Heart left ventricle (tissue), 16 donors: Measurements from ENCODE around the gene NFYA. TPM values are rescaled to one million over a fixed set of nuclear protein-coding genes. Genes with fewer than 3 reads are reported as not detected.
"Not testable (repeated sequence)": the region's sequence is repeated elsewhere in the genome, so short reads cannot be mapped to it uniquely, and the experiment has no call there.

Experiments used
- ATAC-seq, 4 donors: fragments of 200-7000 bp; cut with Tn5 transposase; one replicate each; pipeline ENCODE4 v1.9.1; 2020 to 2022; ENCODE audit warnings: moderate library complexity in 4 of 4, mild to moderate bottlenecking in 3 of 4, moderate number of reproducible peaks in 1 of 4
- DNase-seq, 5 donors: peaks; one replicate each; pipeline ENCODE4 v3.0.0-alpha.2; 2020
- H3K27ac ChIP-seq, 12 donors: fragments of 200-600 bp; sonication (generic) in 4 of 12; one replicate each; pipeline versions ENCODE4 v1.5.0 to v1.8.0; 2016 to 2022; ENCODE audit warnings: mild to moderate bottlenecking in 2 of 12
- H3K27me3 ChIP-seq, 9 donors: fragments of 200-600 bp; sonication (generic) in 2 of 9; one replicate each; pipeline versions ENCODE4 v1.5.1 to v1.8.0; 2016 to 2022; ENCODE audit warnings: mild to moderate bottlenecking in 3 of 9
- H3K36me3 ChIP-seq, 9 donors: fragments of 200-600 bp; sonication (generic) in 2 of 9; one replicate each; pipeline versions ENCODE4 v1.5.0 to v1.8.0; 2018 to 2022; ENCODE audit warnings: mild to moderate bottlenecking in 2 of 9
- H3K4me1 ChIP-seq, 12 donors: fragments of 200-600 bp; sonication (generic) in 4 of 12; one replicate each; pipeline versions ENCODE4 v1.5.0 to v1.8.0; 2016 to 2022; ENCODE audit warnings: mild to moderate bottlenecking in 3 of 12
- H3K4me3 ChIP-seq, 12 donors: fragments of 200-600 bp; sonication (generic) in 4 of 12; one replicate each; pipeline versions ENCODE4 v1.5.0 to v1.8.0; 2017 to 2022; ENCODE audit warnings: mild to moderate bottlenecking in 9 of 12, moderate library complexity in 4 of 12
- H3K9me3 ChIP-seq, 12 donors: fragments of 200-600 bp; sonication (generic) in 4 of 12; one replicate each; pipeline versions ENCODE4 v1.5.0 to v1.8.0; 2016 to 2022; ENCODE audit warnings: mild to moderate bottlenecking in 1 of 12
- POLR2A ChIP-seq, 2 donors: fragments of 450-650 bp; IDR thresholded peaks; one replicate each; pipeline ENCODE4 v1.6.1; 2017; ENCODE audit warnings: antibody characterized with exemption in 2 of 2, mild to moderate bottlenecking in 2 of 2, moderate library complexity in 2 of 2
- WGBS, 4 donors: extraction: QIAGEN DNeasy Blood & Tissue Kit in 2 of 4; methylation state at CpG; one replicate each; pipeline versions ENCODE4 v1.1.5 to v1.1.7; 2013 to 2018; 5-methylcytosine and 5-hydroxymethylcytosine counted together
- intact Hi-C, 10 donors: fragments of 100-400 bp; cut with DNase I; formaldehyde crosslinking; loops; one replicate each; pipeline versions ENCODE4 v1.11.1 to v1.14.2; 2022
- polyA plus RNA-seq, 2 donors: library from polyadenylated mRNA; stranded (reverse); fragments of 200-250 nt; gene quantifications; one replicate each; pipeline ENCODE4 v1.2.3, GENCODE V29; 2013
- total RNA-seq, 9 donors: library from RNA; depleted of rRNA in 2 of 9; stranded (reverse); fragments of >200 nt in 2 of 9; fragmentation: NEBNext Ultra II Directional in 3 of 9; extraction: Animal tissue kit (Norgen Biotek cat#: 25700) in 3 of 9; gene quantifications; one replicate each; pipeline versions ENCODE4 v1.1.0 to v1.2.4, GENCODE V29; 2016 to 2023
- TF ChIP-seq, protein P1 (sequence below), 12 donors: fragments of 200-600 bp; sonication (generic) in 4 of 12; IDR thresholded peaks; one replicate each; pipeline versions ENCODE4 v1.5.0 to v1.8.0; 2018 to 2022; ENCODE audit warnings: antibody characterized with exemption in 12 of 12, mild to moderate bottlenecking in 5 of 12
- donor health status: ischemic (EF 13 %, LVEDD 7.1; RV severe dilation, severe dysfunction).
- donor health status: healthy with polysubstance abuse.
- donor health status: DM: no; HTN: yes; CAD: no.
- donor health status: DM: no; HTN: no; CAD: no.
- donor health status: ischemic (EF 25% LVEDD 6.9; RV normal size, moderate dysfunction).
- donor health status: ischemic (EF 25% LVEDD 5.7; RV mildly dilated, moderate dysfunction).
- donor health status: healthy.
- donor health status: DM: yes; HTN: yes; CAD: no.
- donor health status: ischemic (EF 35%, LVEDD 5.7; RV mildly dilated, moderate dysfunction).
- donor health status: nonischemic (EF 11% LVEDD 7.7; RV severe dilation, severe dysfunction).
- donor health status: DM: yes; HTN: yes; CAD: no.
- donor health status: PGD.
- donor health status: ischemic (EF 29% LVEDD 5.4; RV normal size, mild dysfunction).
- donor health status: nonischemic (EF 23%, LVEDD 6.1; RV moderate dilation, normal function).

The NFYA gene
- total and polyA plus RNA-seq, 11 donors = 4.3 to 12.5 (median 9.5) TPM

DNA sequence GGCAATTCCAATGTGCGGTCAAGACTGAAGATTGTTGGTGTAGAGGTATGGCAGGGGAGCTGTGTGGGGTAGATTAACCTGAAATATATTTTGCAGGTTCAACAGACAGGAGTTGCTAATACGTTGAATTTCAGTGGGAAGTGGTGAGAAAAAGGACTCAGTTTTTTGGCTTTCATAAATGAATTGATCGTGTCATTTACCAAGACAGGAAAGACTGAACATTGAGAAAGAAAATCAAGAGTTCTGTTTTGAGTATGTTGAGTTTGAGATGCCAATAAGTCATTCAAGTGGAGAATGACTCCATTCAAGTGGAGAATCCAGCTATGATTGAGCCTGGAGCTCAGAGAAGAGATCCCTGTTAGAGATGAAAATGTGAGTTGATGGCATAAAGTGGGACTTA, 31.1 kb downstream of the NFYA start:
- H3K36me3 ChIP-seq = peaks cover 0 to 31% (median 21%) of the 10 kb centered on the region in 9 donors
- TF ChIP-seq, protein P1, sequence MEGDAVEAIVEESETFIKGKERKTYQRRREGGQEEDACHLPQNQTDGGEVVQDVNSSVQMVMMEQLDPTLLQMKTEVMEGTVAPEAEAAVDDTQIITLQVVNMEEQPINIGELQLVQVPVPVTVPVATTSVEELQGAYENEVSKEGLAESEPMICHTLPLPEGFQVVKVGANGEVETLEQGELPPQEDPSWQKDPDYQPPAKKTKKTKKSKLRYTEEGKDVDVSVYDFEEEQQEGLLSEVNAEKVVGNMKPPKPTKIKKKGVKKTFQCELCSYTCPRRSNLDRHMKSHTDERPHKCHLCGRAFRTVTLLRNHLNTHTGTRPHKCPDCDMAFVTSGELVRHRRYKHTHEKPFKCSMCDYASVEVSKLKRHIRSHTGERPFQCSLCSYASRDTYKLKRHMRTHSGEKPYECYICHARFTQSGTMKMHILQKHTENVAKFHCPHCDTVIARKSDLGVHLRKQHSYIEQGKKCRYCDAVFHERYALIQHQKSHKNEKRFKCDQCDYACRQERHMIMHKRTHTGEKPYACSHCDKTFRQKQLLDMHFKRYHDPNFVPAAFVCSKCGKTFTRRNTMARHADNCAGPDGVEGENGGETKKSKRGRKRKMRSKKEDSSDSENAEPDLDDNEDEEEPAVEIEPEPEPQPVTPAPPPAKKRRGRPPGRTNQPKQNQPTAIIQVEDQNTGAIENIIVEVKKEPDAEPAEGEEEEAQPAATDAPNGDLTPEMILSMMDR (IDR thresholded peaks at IDR 0.05) = no peak
- no peak for TF ChIP-seq POLR2A (IDR thresholded peaks at IDR 0.05)
- H3K9me3 ChIP-seq = no peaks in the 10 kb centered on the region
- no peak overlapping the region for H3K27ac ChIP-seq
- H3K27me3 ChIP-seq = no peaks in the 10 kb centered on the region
- peaks cover 0 to 9% (median under 1%) of the 10 kb centered on the region in 12 donors for H3K4me1 ChIP-seq
- ATAC-seq (no peak), DNase-seq (no peak)
- intact Hi-C loops = no loop called here
- WGBS, 4 donors = 94 to 99% (median 95%) methylated on average over 3 of the region's 3 CpGs
- H3K4me3 ChIP-seq = no peak overlapping the region

DNA sequence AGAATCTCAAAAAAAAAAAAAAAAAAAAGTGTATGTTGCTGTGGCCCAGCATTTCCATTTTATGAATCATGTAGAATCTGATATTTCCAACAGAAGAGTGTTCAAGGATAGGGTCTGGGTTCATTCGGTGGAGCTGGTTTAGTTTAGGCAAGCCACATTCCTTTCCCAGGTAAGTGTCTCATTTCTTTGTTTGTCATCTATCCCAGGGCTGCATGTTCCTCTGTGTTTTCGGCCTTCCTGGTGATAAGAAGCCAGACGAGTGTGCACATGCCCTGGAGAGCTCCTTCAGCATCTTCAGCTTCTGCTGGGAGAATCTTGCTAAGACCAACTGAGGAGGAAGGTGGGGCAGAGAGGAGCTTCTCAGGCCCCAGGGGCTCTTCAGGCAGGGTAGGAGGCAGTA, 38.2 kb downstream of the NFYA start:
- Histone ChIP-seq H3K27me3 (no peaks in the 10 kb centered on the region), H3K9me3 (no peaks in the 10 kb centered on the region), H3K36me3 (peaks cover 0 to 30% (median 0%) of the 10 kb centered on the region in 9 donors), H3K4me1 (no peaks in the 10 kb centered on the region), H3K4me3 (no peak overlapping the region), H3K27ac (no peak overlapping the region)
- WGBS, 4 donors = 85 to 93% (median 88%) methylated on average over 3 of the region's 3 CpGs
- TF ChIP-seq POLR2A (IDR thresholded peaks at IDR 0.05) = no peak
- TF ChIP-seq, protein P1 (IDR thresholded peaks at IDR 0.05) = no peak
- intact Hi-C loops = no loop called here
- DNase-seq = no peak
- ATAC-seq = no peak

DNA sequence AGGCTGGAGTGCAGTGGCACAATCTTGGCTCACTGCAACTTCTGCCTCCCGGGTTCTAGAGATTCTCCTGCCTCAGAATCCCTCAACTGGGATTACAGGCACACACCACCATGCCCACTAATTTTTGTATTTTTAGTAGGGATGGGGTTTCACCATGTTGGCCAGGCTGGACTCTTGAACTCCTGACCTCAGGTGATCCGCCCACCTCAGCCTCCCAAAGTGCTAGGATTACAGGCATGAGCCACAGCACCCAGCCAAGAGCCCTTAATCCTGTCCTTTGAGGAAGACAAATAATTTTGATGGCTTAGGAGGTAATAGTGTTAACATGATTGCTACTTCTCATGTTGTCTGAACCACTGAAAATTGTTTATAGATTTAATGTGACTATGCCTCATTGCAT, 42.3 kb downstream of the NFYA start:
- H3K27me3 ChIP-seq, H3K4me3 ChIP-seq, H3K9me3 ChIP-seq, H3K4me1 ChIP-seq, ATAC-seq, intact Hi-C loops, DNase-seq, H3K27ac ChIP-seq: not testable (repeated sequence)
- H3K36me3 ChIP-seq = peaks cover 0 to 33% (median 4%) of the 10 kb centered on the region in 9 donors
- 89 to 95% (median 92%) methylated on average over 2 of the region's 2 CpGs for WGBS, 4 donors

DNA sequence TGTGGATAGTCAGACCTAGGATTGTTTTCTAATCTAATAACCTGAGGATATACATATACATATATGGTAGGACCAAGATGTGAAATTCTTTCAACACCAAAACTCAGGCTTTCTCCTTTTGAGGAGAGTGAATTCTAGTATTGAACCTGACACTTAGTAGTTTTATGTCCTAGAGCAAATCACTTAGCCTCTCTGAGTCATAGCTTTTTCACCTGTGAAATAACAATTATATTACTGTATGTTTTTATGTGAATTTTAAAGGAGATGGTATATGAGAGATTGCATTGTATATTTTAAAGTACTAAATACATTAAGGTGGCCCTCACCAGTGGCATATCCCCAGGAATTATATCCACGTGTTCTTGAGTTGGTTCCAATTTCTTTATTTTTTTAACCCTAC, 46.7 kb downstream of the NFYA start:
- Histone ChIP-seq H3K27me3 (no peaks in the 10 kb centered on the region), H3K4me3 (no peak overlapping the region), H3K27ac (no peak overlapping the region), H3K9me3 (no peaks in the 10 kb centered on the region), H3K4me1 (no peaks in the 10 kb centered on the region), H3K36me3 (peaks cover 0 to 37% (median 14%) of the 10 kb centered on the region in 9 donors)
- DNase-seq (no peak), ATAC-seq (no peak)
- intact Hi-C loops = no loop called here
- TF ChIP-seq, protein P1 (IDR thresholded peaks at IDR 0.05) = no peak
- no peak for TF ChIP-seq POLR2A (IDR thresholded peaks at IDR 0.05)
- WGBS, 4 donors = 67 to 83% (median 71%) methylated on average over 1 of the region's 1 CpG

DNA sequence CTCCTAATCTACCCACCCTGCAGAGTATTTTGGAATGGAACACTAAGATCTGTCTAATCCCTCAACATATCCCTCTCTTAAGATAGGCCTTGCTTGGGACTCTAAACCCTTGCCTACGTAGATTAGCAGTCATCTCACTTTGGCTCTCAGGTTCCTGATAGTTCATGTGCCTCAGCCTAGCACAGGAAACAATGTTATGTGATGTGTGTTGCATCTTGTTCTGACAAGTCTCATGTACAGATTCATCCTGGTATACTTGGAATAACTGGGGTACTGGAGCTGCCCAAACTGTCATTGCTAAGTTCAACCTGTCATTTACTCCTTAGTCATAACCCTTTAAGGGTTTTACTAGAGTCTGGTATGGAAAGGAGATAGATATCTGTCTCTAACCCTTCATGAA, 47.3 kb downstream of the NFYA start:
- H3K4me1 ChIP-seq = no peaks in the 10 kb centered on the region
- intact Hi-C loops = no loop called here
- H3K9me3 ChIP-seq = no peaks in the 10 kb centered on the region
- peaks cover 0 to 41% (median 14%) of the 10 kb centered on the region in 9 donors for H3K36me3 ChIP-seq
- DNase-seq = no peak
- no peaks in the 10 kb centered on the region for H3K27me3 ChIP-seq
- WGBS, 4 donors = 91 to 98% (median 97%) methylated on average over 1 of the region's 1 CpG
- no peak for TF ChIP-seq POLR2A (IDR thresholded peaks at IDR 0.05)
- TF ChIP-seq, protein P1 (IDR thresholded peaks at IDR 0.05) = no peak
- no peak for ATAC-seq
- H3K27ac ChIP-seq = no peak overlapping the region
- no peak overlapping the region for H3K4me3 ChIP-seq
